IMR-90 (cell line): ENCODE results near the gene WASL. TPM values are rescaled to one million over a fixed set of nuclear protein-coding genes. Genes with fewer than 3 reads are reported as not detected.

ENCODE experiments used
- ATAC-seq: fragments of 200-7000 bp; cut with Tn5 transposase; 2 replicates; pipeline ENCODE4 v1.9.1; 2020; ENCODE audit warnings: low read depth, mild to moderate bottlenecking, moderate library complexity
- BruUV-seq: library from RNA; stranded (reverse); fragments of 400-500 nt; replicated peaks from 2 replicates; lab custom pipeline; 2021; lab: Mats Ljungman, UMichigan
- CTCF ChIA-PET: fragments of 300-600 bp; formaldehyde crosslinking; extraction: SDS; loops from one replicate; lab custom pipeline; 2021; ENCODE audit warnings: antibody characterized with exemption; lab: Yijun Ruan, JAX
- POLR2A ChIA-PET: fragments of 300-600 bp; sonication (Branson Sonifier 250); formaldehyde crosslinking; loops from one replicate; lab custom pipeline; 2022; ENCODE audit warnings: antibody characterized with exemption; ENCODE audit not compliant: unreplicated experiment; lab: Charles Lee
- DNase-seq: peaks from one replicate; pipeline ENCODE4 v3.0.0; 2013
- H2AFZ ChIP-seq: replicated peaks from 2 replicates; pipeline ENCODE3; 2013; ENCODE audit warnings: low read length, mild to moderate bottlenecking; ENCODE audit not compliant: poor library complexity
- H2AK5ac ChIP-seq: 2 replicates; pipeline ENCODE4 v1.6.1; 2013; ENCODE audit warnings: low read depth, low read length, inconsistent platforms
- H2AK9ac ChIP-seq: replicated peaks from 2 replicates; pipeline ENCODE3; 2013; ENCODE audit warnings: mild to moderate bottlenecking, low read depth, low read length, moderate library complexity; ENCODE audit not compliant: poor library complexity
- H2BK120ac ChIP-seq: 2 replicates; pipeline ENCODE4 v1.6.1; 2013; ENCODE audit warnings: low read depth, low read length, inconsistent platforms
- H2BK15ac ChIP-seq: 3 replicates; pipeline ENCODE4 v1.6.1; 2013; ENCODE audit warnings: low read depth, low read length, inconsistent platforms
- H2BK20ac ChIP-seq: 2 replicates; pipeline ENCODE4 v1.6.1; 2013; ENCODE audit warnings: low read depth, mild to moderate bottlenecking, inconsistent platforms, low read length, moderate library complexity
- H2BK5ac ChIP-seq: 2 replicates; pipeline ENCODE4 v1.6.1; 2013; ENCODE audit warnings: mild to moderate bottlenecking, low read depth, low read length, inconsistent platforms; ENCODE audit not compliant: poor library complexity, severe bottlenecking
- H3K14ac ChIP-seq: replicated peaks from 2 replicates; pipeline ENCODE4 v1.6.1; 2013; ENCODE audit warnings: low read depth, low read length, inconsistent platforms
- H3K18ac ChIP-seq: 2 replicates; pipeline ENCODE4 v1.6.1; 2013; ENCODE audit warnings: low read depth, low read length, control low read depth
- H3K23ac ChIP-seq: 2 replicates; pipeline ENCODE4 v1.6.1; 2013; ENCODE audit warnings: low read depth, low read length, inconsistent platforms
- H3K27ac ChIP-seq: 2 replicates; pipeline ENCODE4 v1.5.1; 2013; ENCODE audit warnings: mild to moderate bottlenecking, control low read depth, low read length; ENCODE audit not compliant: insufficient read depth
- H3K27me3 ChIP-seq: 2 replicates; pipeline ENCODE4 v1.6.1; 2013; ENCODE audit warnings: low read length; ENCODE audit not compliant: control insufficient read depth, insufficient read depth
- H3K36me3 ChIP-seq: 2 replicates; pipeline ENCODE4 v1.6.1; 2013; ENCODE audit warnings: low read length, mixed read lengths; ENCODE audit not compliant: control insufficient read depth, insufficient read depth
- H3K4ac ChIP-seq: 2 replicates; pipeline ENCODE4 v1.6.1; 2013; ENCODE audit warnings: low read depth, low read length, inconsistent platforms
- H3K4me1 ChIP-seq: 2 replicates; pipeline ENCODE4 v1.6.1; 2013; ENCODE audit warnings: low read length, mixed read lengths; ENCODE audit not compliant: control insufficient read depth, insufficient read depth
- H3K4me2 ChIP-seq: 2 replicates; pipeline ENCODE4 v1.6.1; 2013; ENCODE audit warnings: low read depth, mild to moderate bottlenecking, control low read depth, low read length, moderate library complexity
- H3K4me3 ChIP-seq: 2 replicates; pipeline ENCODE4 v1.5.1; 2013; ENCODE audit warnings: low read depth, mild to moderate bottlenecking, control low read depth, low read length, moderate library complexity; ENCODE audit not compliant: insufficient read depth
- H3K56ac ChIP-seq: 2 replicates; pipeline ENCODE4 v1.6.1; 2013; ENCODE audit warnings: low read length, inconsistent platforms; ENCODE audit not compliant: insufficient read depth; ENCODE audit errors: extremely low read depth
- H3K79me1 ChIP-seq, 2 experiments: 2 replicates each; pipeline ENCODE4 v1.6.1; 2013; ENCODE audit warnings: low read length in 2 of 2, inconsistent platforms in 1 of 2, low read depth in 1 of 2
- H3K9ac ChIP-seq: 2 replicates; pipeline ENCODE4 v1.6.1; 2013; ENCODE audit warnings: low read depth, low read length, control low read depth
- H3K9me1 ChIP-seq: 2 replicates; pipeline ENCODE4 v1.6.1; 2013; ENCODE audit warnings: low read length, inconsistent platforms; ENCODE audit not compliant: insufficient read depth
- H3K9me3 ChIP-seq: 2 replicates; pipeline ENCODE4 v1.6.1; 2013; ENCODE audit warnings: low read length; ENCODE audit not compliant: control insufficient read depth, insufficient read depth
- H4K20me1 ChIP-seq: 2 replicates; pipeline ENCODE4 v1.6.1; 2013; ENCODE audit warnings: low read length, inconsistent platforms; ENCODE audit not compliant: insufficient read depth
- H4K5ac ChIP-seq: 2 replicates; pipeline ENCODE4 v1.6.1; 2013; ENCODE audit warnings: mild to moderate bottlenecking, low read depth, low read length, control low read depth
- H4K8ac ChIP-seq, 2 experiments: 2 replicates each; pipeline ENCODE4 v1.6.1; 2013; ENCODE audit warnings: low read depth in 2 of 2, low read length in 2 of 2, control low read depth in 1 of 2, inconsistent platforms in 1 of 2
- H4K91ac ChIP-seq: 2 replicates; pipeline ENCODE4 v1.6.1; 2013; ENCODE audit warnings: low read depth, low read length, inconsistent platforms; ENCODE audit not compliant: insufficient read depth
- BHLHE40 ChIP-seq: fragments of 150-350 bp; IDR thresholded peaks from 2 replicates; pipeline ENCODE4 v1.6.1; 2016; ENCODE audit warnings: mild to moderate bottlenecking, low read depth, low read length
- CEBPB ChIP-seq: IDR thresholded peaks from 2 replicates; pipeline ENCODE4 v1.6.1; 2012; ENCODE audit warnings: low read depth, low read length, improper control_type of control experiment
- CHD1 ChIP-seq: IDR thresholded peaks from 2 replicates; pipeline ENCODE4 v1.6.1; 2012; ENCODE audit warnings: low read depth, low read length, improper control_type of control experiment
- CTCF ChIP-seq: conservative IDR thresholded peaks from 2 replicates; pipeline ENCODE4 v1.5.1; 2012; ENCODE audit warnings: mild to moderate bottlenecking, low read depth, low read length, improper control_type of control experiment
- ELK1 ChIP-seq: fragments of 150-350 bp; IDR thresholded peaks from 2 replicates; pipeline ENCODE4 v1.6.1; 2016; ENCODE audit warnings: low read depth, mild to moderate bottlenecking, low read length, moderate library complexity, borderline replicate concordance
- MAFK ChIP-seq: IDR thresholded peaks from 2 replicates; pipeline ENCODE4 v1.6.1; 2012; ENCODE audit warnings: low read depth, low read length, improper control_type of control experiment
- MXI1 ChIP-seq: IDR thresholded peaks from 2 replicates; pipeline ENCODE4 v1.6.1; 2012; ENCODE audit warnings: low read depth, mild to moderate bottlenecking, low read length, moderate library complexity, borderline replicate concordance
- NFE2L2 ChIP-seq: fragments of 150-350 bp; IDR thresholded peaks from 2 replicates; pipeline ENCODE4 v1.6.1; 2016; ENCODE audit warnings: low read depth, mild to moderate bottlenecking, low read length
- POLR2A ChIP-seq: IDR thresholded peaks from 2 replicates; pipeline ENCODE4 v1.6.1; 2012; ENCODE audit warnings: mild to moderate bottlenecking, low read depth, low read length
- RAD21 ChIP-seq: IDR thresholded peaks from 2 replicates; pipeline ENCODE4 v1.6.1; 2012; ENCODE audit warnings: low read length, improper control_type of control experiment
- RCOR1 ChIP-seq: IDR thresholded peaks from 2 replicates; pipeline ENCODE4 v1.6.1; 2012; ENCODE audit warnings: mild to moderate bottlenecking, low read length, improper control_type of control experiment; ENCODE audit not compliant: insufficient replicate concordance
- SMC3 ChIP-seq: fragments of 150-350 bp; IDR thresholded peaks from 2 replicates; pipeline ENCODE4 v1.6.1; 2016; ENCODE audit warnings: low read depth, mild to moderate bottlenecking, antibody characterized with exemption, low read length, moderate library complexity
- USF2 ChIP-seq: fragments of 150-350 bp; IDR thresholded peaks from 2 replicates; pipeline ENCODE4 v1.6.1; 2017; ENCODE audit warnings: mild to moderate bottlenecking, antibody characterized with exemption, low read length, low read depth
- WGBS, 2 experiments: methylation state at CpG; one replicate each; pipeline versions ENCODE4 v1.1.5 to v1.1.7; 2013; ENCODE audit warnings: missing lambda C conversion rate in 2 of 2; ENCODE audit not compliant: insufficient read length in 1 of 2; ENCODE audit errors: extremely low coverage in 2 of 2; 5-methylcytosine and 5-hydroxymethylcytosine counted together
- dilution Hi-C: fragments of 300-500 bp; cut with HindIII; formaldehyde crosslinking; loops from one replicate; pipeline ENCODE4 v1.14.3; 2018; ENCODE audit warnings: low sequenced_read_pairs; ENCODE audit not compliant: unreplicated experiment
- in situ Hi-C: fragments of 300-500 bp; cut with MboI; formaldehyde crosslinking; loops from 3 replicates; pipeline ENCODE4 v1.14.3; 2019; ENCODE audit warnings: low sequenced_read_pairs, inconsistent platforms, mixed read lengths
- intact Hi-C: fragments of 100-400 bp; cut with micrococcal nuclease; formaldehyde crosslinking; loops from 2 replicates; pipeline ENCODE4 v1.10.0; 2022
- polyA plus RNA-seq, 3 experiments: library from polyadenylated mRNA; depleted of rRNA; stranded (reverse); fragments of >200 nt; gene quantifications; 2 replicates each; pipeline ENCODE4 v1.2.3, GENCODE V29; 2012; ENCODE audit warnings: low replicate concordance in 1 of 3
- total RNA-seq: library from RNA; depleted of rRNA; stranded (reverse); fragments of >200 nt; gene quantifications from 2 replicates; pipeline ENCODE4 v1.2.3, GENCODE V29; 2012

Gene WASL
- total and polyA plus RNA-seq, 2 of the 4 experiments (the other 2 are of a cell fraction) = 2.3 to 7.9 TPM

- in situ Hi-C loops = no loop called here
Observed at GRCh38 chr7:123797673-123798531, 49.1 kb upstream of the WASL start.

More at GRCh38 chr7:123797673-123798531, 49.1 kb upstream of the WASL start:
- WGBS, 2 experiments = no CpG with 5 or more reads among the region's 2 CpGs
- POLR2A ChIA-PET = no interaction called here
- no peak overlapping the region for H3K27ac ChIP-seq
- peaks cover 2% of the 10 kb centered on the region; the same call in 1 of the 2 replicates for H3K4me1 ChIP-seq
- CTCF ChIA-PET = interaction anchor here (0.5 to 1.5 kb wide), 3 partner anchors 68 to 667 kb away, joined by 4 to 5 read pairs (median 4); no protein-coding TSS in a partner anchor
- dilution Hi-C loops (no loop called here), intact Hi-C loops (loop anchor here (2.0 to 10.0 kb wide), 5 partner anchors 46 to 1057 kb away; no protein-coding TSS in a partner anchor)
- H4K5ac ChIP-seq = no peak overlapping the region
- no peak overlapping the region for H3K9ac ChIP-seq
- H3K14ac ChIP-seq = no peak overlapping the region
- H2AK5ac ChIP-seq = no peak overlapping the region
- H3K23ac ChIP-seq = no peak overlapping the region
- H3K4me3 ChIP-seq = no peak overlapping the region
- no peak overlapping the region for H4K8ac ChIP-seq
- no peaks in the 10 kb centered on the region for H3K36me3 ChIP-seq
- DNase-seq (peak; percentile 78), ATAC-seq (peak; percentile 77)
- no peak overlapping the region for H3K56ac ChIP-seq
- no TSS peak for BruUV-seq
- H2AK9ac ChIP-seq = no peak overlapping the region
- no peaks in the 10 kb centered on the region for H3K9me3 ChIP-seq
- no peak overlapping the region for H2BK5ac ChIP-seq
- no peaks in the 10 kb centered on the region; the same call in 1 of the 2 replicates for H3K9me1 ChIP-seq
- H2BK15ac ChIP-seq = no peak overlapping the region
- H4K20me1 ChIP-seq = no peaks in the 10 kb centered on the region
- H2BK20ac ChIP-seq = no peak overlapping the region
- H2BK120ac ChIP-seq = no peak overlapping the region
- H4K91ac ChIP-seq = no peak overlapping the region
- no peak for TF ChIP-seq POLR2A
- no peak for TF ChIP-seq USF2
- no peak for TF ChIP-seq CHD1
- TF ChIP-seq RAD21 = peak; percentile 61
- peak; percentile 61 for TF ChIP-seq CTCF
- TF ChIP-seq MAFK = no peak
- no peak for TF ChIP-seq NFE2L2
- TF ChIP-seq MXI1 = no peak
- peak; percentile 53 for TF ChIP-seq SMC3
- TF ChIP-seq ELK1 = no peak
- no peak for TF ChIP-seq BHLHE40
- no peak for TF ChIP-seq RCOR1
- TF ChIP-seq CEBPB = peak; percentile 79
- H2AFZ ChIP-seq = no peak overlapping the region
- no peak overlapping the region for H3K18ac ChIP-seq
- 0 out of 2 replicates have a peak, but pooled peaks cover under 1% of the 10 kb centered on the region for H3K27me3 ChIP-seq
- H3K4ac ChIP-seq = no peak overlapping the region
- H3K79me1 ChIP-seq = no peaks in the 10 kb centered on the region
- 0 out of 2 replicates have a peak overlapping the region, but pooled peaks have one; percentile 23 for H3K4me2 ChIP-seq
